Fibroblast of lung (primary cell): ENCODE data around the gene CPE.

Source experiments
- CTCF ChIP-seq, 2 donors: IDR thresholded peaks in 1 of 2; conservative IDR thresholded peaks in 1 of 2; 1 replicate in 1 of 2; 2 replicates in 1 of 2; pipeline ENCODE4 v1.5.1; 2011 to 2012; ENCODE audit warnings: low read length in 2 of 2, control low read depth in 1 of 2, inconsistent platforms in 1 of 2, low read depth in 1 of 2, mild to moderate bottlenecking in 1 of 2
- EZH2 ChIP-seq: IDR thresholded peaks from 2 replicates; pipeline ENCODE4 v1.5.1; 2012; ENCODE audit warnings: low read length, control low read depth, mild to moderate bottlenecking; ENCODE audit errors: missing control alignments

GRCh38 chr4:165403048-165403447 is 24.2 kb downstream of the CPE start:
- TF ChIP-seq CTCF (conservative IDR thresholded peaks at IDR 0.05 in 1 of 2, IDR thresholded peaks at IDR 0.05 in 1 of 2; ENCODE audit: low read depth in 1 of 2, low read length in 2 of 2) = no peak
- no peak for TF ChIP-seq EZH2
